ENCODE measurements around the gene PCA3. TPM values are rescaled to one million over a fixed set of nuclear protein-coding genes. Genes with fewer than 3 reads are reported as not detected.
A peak's percentile ranks its signal among the peaks of the same experiment; 100 is the strongest.

PCA3 gene
- total RNA-seq, 1 donor from 2014 or later: not detected

DNA sequence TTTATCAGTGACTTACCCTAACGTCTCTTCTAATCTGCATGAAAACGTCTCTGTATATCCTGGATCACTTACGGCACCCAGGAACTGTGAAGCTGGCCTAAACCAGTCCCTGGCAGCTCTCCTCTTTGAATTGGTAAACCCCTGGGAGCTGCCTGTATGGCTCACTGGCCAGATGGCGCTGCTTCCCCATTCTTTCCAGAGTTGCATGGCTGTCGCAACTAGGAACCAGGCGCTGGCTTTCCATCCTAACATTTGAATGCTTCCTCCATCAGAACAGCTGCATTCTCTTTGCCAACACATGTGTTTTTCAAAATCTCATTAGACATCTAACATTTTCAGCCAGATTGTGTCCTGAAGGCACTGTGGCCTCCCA is 8.0 kb upstream of the PCA3 start:
- DNase-seq (ENCODE audit: low read depth): no peak
- TF ChIP-seq, protein P1, sequence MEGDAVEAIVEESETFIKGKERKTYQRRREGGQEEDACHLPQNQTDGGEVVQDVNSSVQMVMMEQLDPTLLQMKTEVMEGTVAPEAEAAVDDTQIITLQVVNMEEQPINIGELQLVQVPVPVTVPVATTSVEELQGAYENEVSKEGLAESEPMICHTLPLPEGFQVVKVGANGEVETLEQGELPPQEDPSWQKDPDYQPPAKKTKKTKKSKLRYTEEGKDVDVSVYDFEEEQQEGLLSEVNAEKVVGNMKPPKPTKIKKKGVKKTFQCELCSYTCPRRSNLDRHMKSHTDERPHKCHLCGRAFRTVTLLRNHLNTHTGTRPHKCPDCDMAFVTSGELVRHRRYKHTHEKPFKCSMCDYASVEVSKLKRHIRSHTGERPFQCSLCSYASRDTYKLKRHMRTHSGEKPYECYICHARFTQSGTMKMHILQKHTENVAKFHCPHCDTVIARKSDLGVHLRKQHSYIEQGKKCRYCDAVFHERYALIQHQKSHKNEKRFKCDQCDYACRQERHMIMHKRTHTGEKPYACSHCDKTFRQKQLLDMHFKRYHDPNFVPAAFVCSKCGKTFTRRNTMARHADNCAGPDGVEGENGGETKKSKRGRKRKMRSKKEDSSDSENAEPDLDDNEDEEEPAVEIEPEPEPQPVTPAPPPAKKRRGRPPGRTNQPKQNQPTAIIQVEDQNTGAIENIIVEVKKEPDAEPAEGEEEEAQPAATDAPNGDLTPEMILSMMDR (conservative IDR thresholded peaks at IDR 0.05; ENCODE audit: low read depth, low read length): peak; percentile 36
- H3K4me3 ChIP-seq (ENCODE audit: low read depth, low read length): no peak overlapping the region

DNA sequence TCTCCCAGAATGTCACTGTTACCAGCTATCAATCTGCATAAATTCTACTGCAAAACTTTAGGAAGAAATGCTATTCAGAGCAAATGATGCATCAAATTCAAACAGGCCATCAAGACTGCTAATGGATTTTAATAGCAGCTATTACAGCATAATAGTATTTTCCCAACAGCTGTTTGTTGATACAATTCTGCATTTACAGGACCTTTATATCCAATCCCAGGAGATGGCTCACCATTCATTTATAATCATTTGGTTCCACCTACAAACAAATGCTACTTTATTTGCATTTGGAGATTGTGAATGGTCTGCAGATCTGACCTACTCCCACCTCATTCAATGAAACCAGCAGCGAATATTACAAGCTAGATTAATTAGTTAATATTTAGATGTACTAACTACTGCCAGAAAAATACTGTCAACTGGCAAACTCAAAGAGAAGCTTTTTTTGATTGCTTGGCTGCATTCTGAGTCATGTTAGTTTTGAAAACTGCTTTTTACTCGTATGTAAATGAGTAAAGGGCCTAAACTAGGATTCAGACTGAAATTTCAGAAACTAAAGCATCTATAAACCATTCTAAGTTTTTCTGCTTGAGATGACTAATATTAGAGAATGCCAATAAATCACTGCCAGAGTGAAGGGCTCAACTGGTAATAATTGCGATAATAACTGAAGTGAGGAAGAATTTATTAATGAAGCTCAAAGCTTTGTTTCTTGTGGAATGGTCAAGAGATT is 7.1 kb upstream of the PCA3 start:
- H3K4me3 ChIP-seq (ENCODE audit: low read depth, low read length): no peak overlapping the region
- DNase-seq (ENCODE audit: low read depth): peak; percentile 50
- TF ChIP-seq, protein P1 (conservative IDR thresholded peaks at IDR 0.05; ENCODE audit: low read depth, low read length): no peak

DNA sequence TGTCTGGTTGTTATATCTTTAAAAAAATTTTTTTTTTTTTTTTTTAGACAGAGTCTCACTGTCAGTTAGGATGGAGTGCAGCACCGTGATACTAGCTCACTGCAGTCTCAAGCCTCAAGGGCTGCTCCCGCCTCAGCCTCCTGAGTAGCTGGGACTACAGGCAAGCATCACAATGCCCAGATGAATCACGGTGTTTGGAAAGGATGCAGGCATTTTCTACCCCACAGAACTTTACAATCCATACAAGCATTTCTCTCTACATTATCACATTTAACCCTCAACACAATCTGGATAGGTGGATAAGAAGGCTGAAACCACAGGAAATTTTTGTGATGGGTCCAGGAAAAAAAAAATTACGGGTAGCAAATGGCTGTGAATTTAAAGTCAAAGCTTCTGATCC is 5.8 kb upstream of the PCA3 start:
- no peak for DNase-seq (ENCODE audit: low read depth)

DNA sequence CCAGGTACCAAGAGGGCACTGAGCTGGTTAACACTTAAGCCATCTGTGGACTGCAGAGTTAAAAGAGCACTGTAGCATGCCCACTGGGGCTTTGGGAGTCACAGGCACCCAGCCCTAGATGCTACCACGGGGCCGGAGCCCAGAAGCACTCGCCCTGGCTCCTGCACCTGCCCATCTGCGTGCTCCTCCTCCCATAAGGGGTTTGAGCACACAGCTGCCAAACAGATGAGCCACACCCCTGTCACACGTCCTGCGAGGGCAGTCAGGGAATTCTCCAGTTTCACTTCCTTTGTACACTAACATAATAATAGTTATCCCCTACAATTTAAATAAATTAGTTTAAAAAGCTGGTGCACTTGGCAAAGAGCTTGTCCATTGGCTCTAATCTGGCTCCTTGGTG is 4.5 kb upstream of the PCA3 start:
- DNase-seq (ENCODE audit: low read depth): no peak
- no peak overlapping the region for H3K4me3 ChIP-seq (ENCODE audit: low read depth, low read length)
- TF ChIP-seq, protein P1 (conservative IDR thresholded peaks at IDR 0.05; ENCODE audit: low read depth, low read length): no peak

More for the DNA sequence above, 5.8 kb upstream of the PCA3 start:
- H3K4me3 ChIP-seq (ENCODE audit: low read depth, low read length): no peak overlapping the region
- TF ChIP-seq, protein P1 (conservative IDR thresholded peaks at IDR 0.05; ENCODE audit: low read depth, low read length): no peak

DNA sequence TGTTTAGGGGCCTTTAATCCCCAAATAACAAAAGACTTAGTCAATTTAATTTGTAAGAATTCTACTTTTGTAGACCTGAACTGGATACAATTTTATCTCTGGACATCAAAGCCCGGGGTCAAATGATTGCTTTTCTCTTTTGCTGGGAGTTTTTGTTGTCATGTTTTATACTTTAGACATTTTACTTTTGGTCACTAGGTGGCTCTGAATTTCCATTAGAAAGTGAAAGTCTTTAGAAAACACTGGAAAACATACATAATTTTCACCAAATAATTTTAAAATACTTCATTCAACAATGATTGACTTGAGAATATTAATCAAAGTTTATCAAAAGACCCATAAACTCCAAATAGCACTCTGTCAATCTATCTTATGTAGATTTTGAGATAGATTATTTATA is 2.8 kb upstream of the PCA3 start:
- no peak for DNase-seq (ENCODE audit: low read depth)
- TF ChIP-seq, protein P1 (conservative IDR thresholded peaks at IDR 0.05; ENCODE audit: low read depth, low read length): peak; percentile 44
- no peak overlapping the region for H3K4me3 ChIP-seq (ENCODE audit: low read depth, low read length)

DNA sequence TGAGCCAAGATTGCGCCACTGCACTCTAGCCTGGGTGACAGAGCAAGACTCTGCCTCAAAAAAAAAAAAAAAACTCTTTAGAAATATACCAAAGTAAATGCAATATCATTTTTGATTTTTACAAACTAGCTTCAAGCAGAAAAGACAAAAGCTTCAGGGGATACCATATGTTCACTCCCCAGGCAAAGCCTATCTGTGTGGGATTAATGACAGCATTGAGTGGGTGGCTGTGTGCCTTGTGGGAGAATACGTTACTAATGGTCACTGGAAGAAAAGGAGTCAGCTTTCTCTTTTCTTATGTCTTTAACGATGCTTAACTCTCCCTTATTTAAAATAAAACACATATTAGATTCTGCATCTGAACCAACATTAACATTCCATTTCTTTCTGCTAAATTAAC is 1.9 kb downstream of the PCA3 start:
- H3K4me3 ChIP-seq (ENCODE audit: low read depth, low read length): no peak overlapping the region
- no peak for DNase-seq (ENCODE audit: low read depth)
- TF ChIP-seq, protein P1 (conservative IDR thresholded peaks at IDR 0.05; ENCODE audit: low read depth, low read length): no peak
